Lower leg skin (tissue), 3 donors: ENCODE data around the gene DOK6.

ENCODE experiments used
- POLR2A ChIP-seq, 2 donors: fragments of 450-650 bp; IDR thresholded peaks; one replicate each; pipeline ENCODE4 v1.6.1; 2016 to 2017; ENCODE audit warnings: antibody characterized with exemption in 2 of 2, mild to moderate bottlenecking in 1 of 2, moderate library complexity in 1 of 2
- TF ChIP-seq, protein P1 (sequence below), 3 donors: fragments of 450-650 bp; IDR thresholded peaks; one replicate each; pipeline ENCODE4 v1.5.1; 2016; ENCODE audit warnings: antibody characterized with exemption in 3 of 3, mild to moderate bottlenecking in 3 of 3, moderate library complexity in 2 of 3

DNA sequence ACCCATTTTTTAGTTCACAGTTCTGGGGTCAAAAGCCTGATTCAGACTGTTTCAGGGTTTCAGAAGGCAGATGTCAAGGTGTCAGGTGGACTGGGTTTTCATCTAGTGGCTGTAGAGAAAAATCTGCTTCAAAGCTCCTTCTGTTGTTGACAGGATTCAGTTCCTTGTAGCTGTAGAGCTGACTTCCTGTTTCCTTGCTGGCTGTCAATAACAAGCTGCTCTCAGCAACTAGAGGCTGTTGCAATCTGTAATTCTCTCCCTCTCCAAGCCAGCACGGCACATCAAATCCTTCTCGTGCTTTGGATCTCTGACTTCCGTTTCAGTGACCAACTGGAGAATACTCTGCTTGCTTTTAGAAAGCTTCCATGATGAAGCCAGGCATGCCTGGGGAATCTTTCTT lies 179.4 kb downstream of the DOK6 start:
- TF ChIP-seq, protein P1, sequence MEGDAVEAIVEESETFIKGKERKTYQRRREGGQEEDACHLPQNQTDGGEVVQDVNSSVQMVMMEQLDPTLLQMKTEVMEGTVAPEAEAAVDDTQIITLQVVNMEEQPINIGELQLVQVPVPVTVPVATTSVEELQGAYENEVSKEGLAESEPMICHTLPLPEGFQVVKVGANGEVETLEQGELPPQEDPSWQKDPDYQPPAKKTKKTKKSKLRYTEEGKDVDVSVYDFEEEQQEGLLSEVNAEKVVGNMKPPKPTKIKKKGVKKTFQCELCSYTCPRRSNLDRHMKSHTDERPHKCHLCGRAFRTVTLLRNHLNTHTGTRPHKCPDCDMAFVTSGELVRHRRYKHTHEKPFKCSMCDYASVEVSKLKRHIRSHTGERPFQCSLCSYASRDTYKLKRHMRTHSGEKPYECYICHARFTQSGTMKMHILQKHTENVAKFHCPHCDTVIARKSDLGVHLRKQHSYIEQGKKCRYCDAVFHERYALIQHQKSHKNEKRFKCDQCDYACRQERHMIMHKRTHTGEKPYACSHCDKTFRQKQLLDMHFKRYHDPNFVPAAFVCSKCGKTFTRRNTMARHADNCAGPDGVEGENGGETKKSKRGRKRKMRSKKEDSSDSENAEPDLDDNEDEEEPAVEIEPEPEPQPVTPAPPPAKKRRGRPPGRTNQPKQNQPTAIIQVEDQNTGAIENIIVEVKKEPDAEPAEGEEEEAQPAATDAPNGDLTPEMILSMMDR (IDR thresholded peaks at IDR 0.05): no peak
- no peak for TF ChIP-seq POLR2A (IDR thresholded peaks at IDR 0.05)
